Endodermal cell (in vitro differentiated cells): ENCODE measurements around the gene GPR15LG. TPM values are rescaled to one million over a fixed set of nuclear protein-coding genes. Genes with fewer than 3 reads are reported as not detected.

Experiments
- DNase-seq: peaks from one replicate; pipeline ENCODE4 v3.0.0-alpha.2; 2017
- H3K27ac ChIP-seq: 2 replicates; pipeline ENCODE4 v1.5.1; 2013; ENCODE audit warnings: mild to moderate bottlenecking, low read depth, low read length, moderate library complexity
- H3K27me3 ChIP-seq: 2 replicates; pipeline ENCODE4 v1.6.1; 2013; ENCODE audit warnings: mild to moderate bottlenecking, low read length, moderate library complexity; ENCODE audit not compliant: insufficient read depth, control insufficient read depth, poor library complexity, severe bottlenecking
- H3K36me3 ChIP-seq: 2 replicates; pipeline ENCODE4 v1.7.0; 2013; ENCODE audit warnings: mild to moderate bottlenecking, low read length, moderate library complexity; ENCODE audit not compliant: control insufficient read depth, insufficient read depth
- H3K4me1 ChIP-seq: one replicate; pipeline ENCODE4 v1.7.0; 2013; ENCODE audit warnings: low read length; ENCODE audit not compliant: control insufficient read depth, insufficient read depth
- H3K4me3 ChIP-seq: 2 replicates; pipeline ENCODE4 v1.5.1; 2013; ENCODE audit warnings: mild to moderate bottlenecking, low read length, moderate library complexity
- H3K9ac ChIP-seq: 2 replicates; pipeline ENCODE4 v1.6.1; 2013; ENCODE audit warnings: mild to moderate bottlenecking, low read length, moderate library complexity; ENCODE audit not compliant: poor library complexity, severe bottlenecking; ENCODE audit errors: extremely low read depth
- H3K9me3 ChIP-seq: 2 replicates; pipeline ENCODE4 v1.6.1; 2013; ENCODE audit warnings: mild to moderate bottlenecking, low read length, moderate library complexity; ENCODE audit not compliant: control insufficient read depth
- H3K27ac Mint-ChIP-seq: 2 replicates; pipeline ENCODE4 v1.8.0; 2020; ENCODE audit warnings: mixed read lengths
- H3K27me3 Mint-ChIP-seq: 2 replicates; pipeline ENCODE4 v1.8.0; 2021; ENCODE audit warnings: mild to moderate bottlenecking, mixed read lengths; ENCODE audit not compliant: insufficient read depth
- H3K36me3 Mint-ChIP-seq: 2 replicates; pipeline ENCODE4 v1.8.0; 2020; ENCODE audit warnings: low read depth, mixed read lengths
- H3K4me1 Mint-ChIP-seq: 2 replicates; pipeline ENCODE4 v1.8.0; 2020; ENCODE audit warnings: mixed read lengths
- H3K4me3 Mint-ChIP-seq: 2 replicates; pipeline ENCODE4 v1.8.0; 2020; ENCODE audit warnings: mild to moderate bottlenecking, moderate library complexity, mixed read lengths
- H3K9me3 Mint-ChIP-seq: 2 replicates; pipeline ENCODE4 v1.8.0; 2020; ENCODE audit warnings: mild to moderate bottlenecking, mixed read lengths
- WGBS, 2 experiments: methylation state at CpG; one replicate each; pipeline versions ENCODE4 v1.1.5 to v1.1.7; 2013; ENCODE audit warnings: missing lambda C conversion rate in 2 of 2, mixed read lengths in 1 of 2; ENCODE audit not compliant: insufficient coverage in 1 of 2, insufficient read length in 1 of 2; 5-methylcytosine and 5-hydroxymethylcytosine counted together
- total RNA-seq, 2 donors: library from RNA; stranded (reverse); fragmentation: NEBNext Ultra II Directional in 1 of 2; extraction: Animal tissue kit (Norgen Biotek cat#: 25700) in 1 of 2; gene quantifications; 2 replicates in 1 of 2; 3 replicates in 1 of 2; pipeline ENCODE4 v1.2.1, GENCODE V29; 2021
- TF ChIP-seq, protein P1 (sequence below): fragments of 200-600 bp; sonication (generic); conservative IDR thresholded peaks from 2 replicates; pipeline ENCODE4 v1.5.0; 2021; ENCODE audit warnings: antibody characterized with exemption, mild to moderate bottlenecking

GPR15LG gene
- total RNA-seq, 2 donors from 2014 or later, result not detected

DNA sequence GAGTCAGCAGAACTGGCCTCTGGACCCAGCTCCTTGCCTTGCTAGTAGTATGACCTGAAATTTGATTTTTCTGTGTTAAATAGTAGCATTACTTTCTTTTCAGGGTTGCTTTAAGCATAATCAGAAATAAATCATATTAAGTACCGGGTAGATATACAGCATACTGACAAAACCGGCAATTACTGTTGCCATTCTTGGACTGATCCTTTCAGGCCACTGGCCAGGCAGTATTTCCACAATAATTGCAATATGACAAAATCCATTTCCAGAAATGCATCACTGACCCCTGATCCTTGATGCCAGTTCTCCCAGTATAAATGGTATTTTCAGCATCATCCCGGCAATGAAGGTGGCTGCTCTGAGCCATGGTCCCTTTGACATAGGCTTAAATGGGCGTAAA, 60.9 kb downstream of the GPR15LG start:
- Histone ChIP-seq H3K27me3 (peaks cover 15% of the 10 kb centered on the region), H3K27ac (no peak overlapping the region), H3K4me3 (no peak overlapping the region), H3K36me3 (no peaks in the 10 kb centered on the region), H3K9me3 (no peaks in the 10 kb centered on the region), H3K9ac (no peak overlapping the region), H3K4me1 (no peaks in the 10 kb centered on the region)
- Mint-ChIP-seq H3K27me3 (peaks cover 30% of the 10 kb centered on the region), H3K4me3 (no peak overlapping the region), H3K27ac (no peak overlapping the region), H3K9me3 (no peaks in the 10 kb centered on the region), H3K36me3 (no peaks in the 10 kb centered on the region), H3K4me1 (peaks cover 4% of the 10 kb centered on the region)
- DNase-seq, result no peak
- WGBS, 2 experiments, result 90 to 94% methylated on average over 2 to 4 of the region's 4 CpGs
- TF ChIP-seq, protein P1, sequence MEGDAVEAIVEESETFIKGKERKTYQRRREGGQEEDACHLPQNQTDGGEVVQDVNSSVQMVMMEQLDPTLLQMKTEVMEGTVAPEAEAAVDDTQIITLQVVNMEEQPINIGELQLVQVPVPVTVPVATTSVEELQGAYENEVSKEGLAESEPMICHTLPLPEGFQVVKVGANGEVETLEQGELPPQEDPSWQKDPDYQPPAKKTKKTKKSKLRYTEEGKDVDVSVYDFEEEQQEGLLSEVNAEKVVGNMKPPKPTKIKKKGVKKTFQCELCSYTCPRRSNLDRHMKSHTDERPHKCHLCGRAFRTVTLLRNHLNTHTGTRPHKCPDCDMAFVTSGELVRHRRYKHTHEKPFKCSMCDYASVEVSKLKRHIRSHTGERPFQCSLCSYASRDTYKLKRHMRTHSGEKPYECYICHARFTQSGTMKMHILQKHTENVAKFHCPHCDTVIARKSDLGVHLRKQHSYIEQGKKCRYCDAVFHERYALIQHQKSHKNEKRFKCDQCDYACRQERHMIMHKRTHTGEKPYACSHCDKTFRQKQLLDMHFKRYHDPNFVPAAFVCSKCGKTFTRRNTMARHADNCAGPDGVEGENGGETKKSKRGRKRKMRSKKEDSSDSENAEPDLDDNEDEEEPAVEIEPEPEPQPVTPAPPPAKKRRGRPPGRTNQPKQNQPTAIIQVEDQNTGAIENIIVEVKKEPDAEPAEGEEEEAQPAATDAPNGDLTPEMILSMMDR, result no peak

Other genes starting within 250 kb of the GPR15LG start
- gene GHITM, start 34.3 kb upstream of the GPR15LG start, total RNA-seq, result 10 to 100 TPM; 84.5 to 85.8 TPM
- gene CDHR1, start 20.7 kb downstream of the GPR15LG start, total RNA-seq, result 1 to 10 TPM in 1 of 2 donors, under 1 TPM in 1; 0.77 to 4.1 TPM
- not detected for gene LRIT2, start 51.7 kb downstream of the GPR15LG start, total RNA-seq
- gene LRIT1, start 67.7 kb downstream of the GPR15LG start, total RNA-seq, result under 1 TPM in 1 of 2 donors, not detected in 1; 0.11 TPM
- not detected for gene RGR, start 71.3 kb downstream of the GPR15LG start, total RNA-seq
- 10 to 100 TPM; 29.8 to 38.8 TPM for gene CCSER2, start 154.8 kb downstream of the GPR15LG start, total RNA-seq